Measurements from ENCODE around the gene NT5DC1.

GRCh38 chr6:116253505-116254296 lies 153.0 kb downstream of the NT5DC1 start, which contains the start of gene TSPYL4:
- TF ChIP-seq ZNF292 (tag by site-specific recombination; IDR thresholded peaks at IDR 0.05; ENCODE audit: borderline replicate concordance, low read depth) = no peak
- TF ChIP-seq CTCF (tag by site-specific recombination; IDR thresholded peaks at IDR 0.05) = 0 out of 2 replicates have a peak, but pooled peaks have one; percentile 12
- TF ChIP-seq BCL11B (tag by site-specific recombination; IDR thresholded peaks at IDR 0.05; ENCODE audit: low read depth) = no peak
- peak; percentile 88 for TF ChIP-seq ATF2 (tag by site-specific recombination; IDR thresholded peaks at IDR 0.05; ENCODE audit: low read depth)
- TF ChIP-seq ZNF362 (tag by site-specific recombination; IDR thresholded peaks at IDR 0.05) = no peak
- no peak for TF ChIP-seq ZNF423 (tag by site-specific recombination; IDR thresholded peaks at IDR 0.05)
- TF ChIP-seq ZEB2 (tag by site-specific recombination; IDR thresholded peaks at IDR 0.05) = peak; percentile 65; the same call in 1 of the 2 replicates
- no peak for TF ChIP-seq ELK4 (IDR thresholded peaks at IDR 0.05; ENCODE audit: borderline replicate concordance, low read depth, low read length)
